ENCODE measurements around the gene SLC11A1. TPM values are rescaled to one million over a fixed set of nuclear protein-coding genes. Genes with fewer than 3 reads are reported as not detected.
A peak's percentile ranks its signal among the peaks of the same experiment; 100 is the strongest.

SLC11A1 gene
- total and polyA plus RNA-seq, 2 of the 4 experiments (the other 2 are of a cell fraction), result under 0.01 to 0.07 TPM

DNA sequence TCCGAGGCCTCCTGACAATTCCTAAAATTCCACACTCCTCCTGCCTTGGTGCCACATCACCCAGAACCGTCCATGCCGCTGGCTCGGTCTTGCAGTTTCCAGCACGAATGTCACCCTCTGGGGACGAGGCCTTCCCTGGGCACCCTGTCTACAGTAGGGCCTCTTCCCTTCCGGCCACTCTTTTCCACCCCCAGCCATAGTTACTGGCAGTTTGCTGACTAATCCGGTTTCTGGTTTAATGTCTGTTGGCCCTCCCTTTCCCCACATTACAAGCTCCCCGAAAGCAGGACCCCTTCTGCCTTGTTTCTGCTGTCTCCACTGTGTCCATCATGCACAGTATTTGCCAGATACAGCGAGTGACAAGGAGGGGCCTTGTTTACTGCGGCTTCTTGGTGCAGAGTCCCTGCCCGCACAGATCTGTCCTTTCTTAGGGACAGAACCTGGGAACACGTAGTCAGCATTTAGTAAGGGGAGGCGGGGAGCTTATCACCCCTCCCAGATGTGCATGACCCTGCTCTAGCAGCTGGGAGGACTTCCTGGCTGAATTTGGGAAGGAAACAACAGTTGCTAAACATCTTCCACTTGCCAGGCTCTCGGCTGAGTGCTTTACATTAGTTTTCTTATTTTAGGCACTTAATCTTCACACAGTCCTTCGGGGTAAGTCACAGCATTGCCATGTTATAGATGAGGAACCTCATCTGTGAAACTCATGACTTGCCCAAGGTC, 49.0 kb upstream of the SLC11A1 start:
- no peaks in the 10 kb centered on the region for H3K9me3 ChIP-seq (ENCODE audit: control insufficient read depth, insufficient read depth, low read length)
- no peak overlapping the region for H3K56ac ChIP-seq (ENCODE audit: extremely low read depth, insufficient read depth, low read length)
- H2AK5ac ChIP-seq (ENCODE audit: low read depth, low read length), result 0 out of 2 replicates have a peak overlapping the region, but pooled peaks have one; percentile 8
- H3K9ac ChIP-seq (ENCODE audit: low read depth, low read length), result no peak overlapping the region
- H3K4ac ChIP-seq (ENCODE audit: low read depth, low read length), result peak overlapping the region; percentile 55
- H4K91ac ChIP-seq (ENCODE audit: insufficient read depth, low read depth, low read length), result peak overlapping the region; percentile 79
- H3K27me3 ChIP-seq (ENCODE audit: control insufficient read depth, insufficient read depth, low read length), result no peaks in the 10 kb centered on the region
- no TSS peak for BruUV-seq (replicated peaks)
- H3K18ac ChIP-seq (ENCODE audit: low read depth, low read length), result peak overlapping the region; percentile 68
- H2BK120ac ChIP-seq (ENCODE audit: low read depth, low read length), result peak overlapping the region; percentile 68; the same call in 1 of the 2 replicates
- dilution Hi-C loops (cut with HindIII; ENCODE audit: low sequenced_read_pairs, unreplicated experiment) (no loop called here), intact Hi-C loops (cut with micrococcal nuclease) (no loop called here), in situ Hi-C loops (cut with MboI; ENCODE audit: low sequenced_read_pairs) (no loop called here)
- peak overlapping the region; percentile 60 for H3K23ac ChIP-seq (ENCODE audit: low read depth, low read length)
- H3K36me3 ChIP-seq (ENCODE audit: control insufficient read depth, insufficient read depth, low read length), result no peaks in the 10 kb centered on the region; the same call in 1 of the 2 replicates
- H3K4me2 ChIP-seq (ENCODE audit: low read depth, low read length), result peak overlapping the region; percentile 19
- peak overlapping the region; percentile 56 for H2AK9ac ChIP-seq (replicated peaks; ENCODE audit: low read depth, low read length, poor library complexity)
- peak; percentile 78 for ATAC-seq (ENCODE audit: low read depth)
- CTCF ChIA-PET, result no interaction called here
- H3K4me3 ChIP-seq (ENCODE audit: insufficient read depth, low read depth, low read length), result no peak overlapping the region
- no peaks in the 10 kb centered on the region for H3K79me1 ChIP-seq (ENCODE audit: low read depth in 1 of 2, low read length in 2 of 2)
- peaks cover 7% of the 10 kb centered on the region for H3K4me1 ChIP-seq (ENCODE audit: control insufficient read depth, insufficient read depth, low read length)
- TF ChIP-seq RFX5 (IDR thresholded peaks at IDR 0.05; ENCODE audit: low read depth, low read length) (no peak), SMC3 (IDR thresholded peaks at IDR 0.05; ENCODE audit: low read depth, low read length) (no peak), MAFK (IDR thresholded peaks at IDR 0.05; ENCODE audit: low read depth, low read length) (0 out of 2 replicates have a peak, but pooled peaks have one; percentile 2)
- TF ChIP-seq, protein P1, sequence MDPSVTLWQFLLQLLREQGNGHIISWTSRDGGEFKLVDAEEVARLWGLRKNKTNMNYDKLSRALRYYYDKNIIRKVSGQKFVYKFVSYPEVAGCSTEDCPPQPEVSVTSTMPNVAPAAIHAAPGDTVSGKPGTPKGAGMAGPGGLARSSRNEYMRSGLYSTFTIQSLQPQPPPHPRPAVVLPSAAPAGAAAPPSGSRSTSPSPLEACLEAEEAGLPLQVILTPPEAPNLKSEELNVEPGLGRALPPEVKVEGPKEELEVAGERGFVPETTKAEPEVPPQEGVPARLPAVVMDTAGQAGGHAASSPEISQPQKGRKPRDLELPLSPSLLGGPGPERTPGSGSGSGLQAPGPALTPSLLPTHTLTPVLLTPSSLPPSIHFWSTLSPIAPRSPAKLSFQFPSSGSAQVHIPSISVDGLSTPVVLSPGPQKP (IDR thresholded peaks at IDR 0.05; ENCODE audit: borderline replicate concordance, low read depth, low read length), result no peak
- peaks cover 10% of the 10 kb centered on the region for H3K9me1 ChIP-seq (ENCODE audit: insufficient read depth, low read length)
- H2BK5ac ChIP-seq (ENCODE audit: low read depth, low read length, poor library complexity, severe bottlenecking), result peak overlapping the region; percentile 59
- H3K27ac ChIP-seq (ENCODE audit: insufficient read depth, low read length), result peak overlapping the region; percentile 21; the same call in 1 of the 2 replicates
- peak overlapping the region; percentile 32; the same call in 1 of the 2 replicates for H2BK20ac ChIP-seq (ENCODE audit: low read depth, low read length)
- peak overlapping the region; percentile 94 for H2AFZ ChIP-seq (replicated peaks; ENCODE audit: low read length, poor library complexity)
- 62% methylated on average over 11 of the region's 16 CpGs; no CpG with 5 or more reads in 1 of the 2 experiments for WGBS, 2 experiments (ENCODE audit: extremely low coverage in 2 of 2, insufficient read length in 1 of 2)
- H4K5ac ChIP-seq (ENCODE audit: low read depth, low read length), result peak overlapping the region; percentile 94
- POLR2A ChIA-PET (ENCODE audit: unreplicated experiment), result no interaction called here
- no peak overlapping the region for H2BK15ac ChIP-seq (ENCODE audit: low read depth, low read length)
- no peaks in the 10 kb centered on the region for H4K20me1 ChIP-seq (ENCODE audit: insufficient read depth, low read length)
- peak overlapping the region; percentile 70 for H3K14ac ChIP-seq (replicated peaks; ENCODE audit: low read depth, low read length)
- peak overlapping the region; percentile 55 to 92 for H4K8ac ChIP-seq (ENCODE audit: low read depth in 2 of 2, low read length in 2 of 2)
- no peak for DNase-seq
